Measurements from ENCODE around the gene COG1.

- TF ChIP-seq POLR2A (IDR thresholded peaks at IDR 0.05) (no peak), POLR2AphosphoS5 (IDR thresholded peaks at IDR 0.05) (no peak), CTCF (IDR thresholded peaks at IDR 0.05) (no peak), EP300 (IDR thresholded peaks at IDR 0.05; ENCODE audit: low read depth) (no peak)
Measured at GRCh38 chr17:73200476-73200875, 7.6 kb downstream of the COG1 start.

All from transverse colon (tissue), 4 donors.